ENCODE data around the gene DTNB.
"Not testable (repeated sequence)": the region's sequence is repeated elsewhere in the genome, so short reads cannot be mapped to it uniquely, and the experiment has no call there.

Gene DTNB

GRCh38 chr2:25682082-25682481 is 8.7 kb upstream of the DTNB start:
- no peak for DNase-seq

GRCh38 chr2:25677877-25678276 is 4.5 kb upstream of the DTNB start:
- no peak for DNase-seq

GRCh38 chr2:25674077-25674362 is 643 bp upstream of the DTNB start:
- no peak for DNase-seq

- DNase-seq = peak in 1 of 2 donors; percentile 43
Measured at GRCh38 chr2:25672494-25673299, 680 bp downstream of the DTNB start.

GRCh38 chr2:25671622-25672021 is 1.8 kb downstream of the DTNB start:
- DNase-seq = no peak

GRCh38 chr2:25669520-25669919 is 3.9 kb downstream of the DTNB start:
- DNase-seq = no peak

GRCh38 chr2:25666218-25666617 is 7.2 kb downstream of the DTNB start:
- DNase-seq = no peak

- DNase-seq = not testable (repeated sequence)
Measured at GRCh38 chr2:25665429-25665828, 7.9 kb downstream of the DTNB start.

GRCh38 chr2:25664965-25665307 is 8.4 kb downstream of the DTNB start:
- no peak for DNase-seq

- DNase-seq = peak in 1 of 2 donors; percentile 34
Measured at GRCh38 chr2:25664183-25664964, 9.0 kb downstream of the DTNB start.

- DNase-seq = no peak
Measured at GRCh38 chr2:25655316-25655715, 18.1 kb downstream of the DTNB start.

GRCh38 chr2:25654801-25655200 is 18.6 kb downstream of the DTNB start:
- DNase-seq = no peak

- DNase-seq = no peak
Measured at GRCh38 chr2:25651782-25652455, 21.5 kb downstream of the DTNB start.

- no peak for DNase-seq
Measured at GRCh38 chr2:25651066-25651465, 22.3 kb downstream of the DTNB start.

GRCh38 chr2:25650256-25650655 is 23.1 kb downstream of the DTNB start:
- DNase-seq = no peak

GRCh38 chr2:25649786-25650185 is 23.6 kb downstream of the DTNB start:
- DNase-seq = no peak

GRCh38 chr2:25642298-25642697 is 31.1 kb downstream of the DTNB start:
- no peak for DNase-seq

GRCh38 chr2:25639696-25640095 is 33.7 kb downstream of the DTNB start:
- DNase-seq = no peak

- no peak for DNase-seq
Measured at GRCh38 chr2:25639131-25639530, 34.2 kb downstream of the DTNB start.

- no peak for DNase-seq
Measured at GRCh38 chr2:25635797-25636196, 37.6 kb downstream of the DTNB start.

GRCh38 chr2:25633801-25634200 is 39.6 kb downstream of the DTNB start:
- not testable (repeated sequence) for DNase-seq

- no peak for DNase-seq
Measured at GRCh38 chr2:25632396-25632795, 41.0 kb downstream of the DTNB start.

GRCh38 chr2:25624635-25625034 is 48.7 kb downstream of the DTNB start:
- DNase-seq = no peak

GRCh38 chr2:25623361-25623760 is 50.0 kb downstream of the DTNB start:
- no peak for DNase-seq
